Spleen (tissue), 7 donors: ENCODE measurements around the gene ESF1.

Experiments
- CTCF ChIP-seq, 11 experiments: fragments of 200-600 bp in 7 of 11; fragments of 450-650 bp in 4 of 11; sonication (generic) in 4 of 11; IDR thresholded peaks in 8 of 11; conservative IDR thresholded peaks in 3 of 11; 1 replicate in 7 of 11; 2 replicates in 4 of 11; pipeline versions ENCODE4 v1.4.0 to v1.8.0; 2016 to 2021; ENCODE audit warnings: antibody characterized with exemption in 11 of 11, inconsistent platforms in 4 of 11, mild to moderate bottlenecking in 1 of 11
- POLR2A ChIP-seq, 3 donors: fragments of 450-650 bp; IDR thresholded peaks; one replicate each; pipeline ENCODE4 v1.5.1; 2017; ENCODE audit warnings: antibody characterized with exemption in 3 of 3, mild to moderate bottlenecking in 1 of 3
- POLR2AphosphoS5 ChIP-seq, 3 donors: sonication (generic); formaldehyde crosslinking; IDR thresholded peaks; one replicate each; pipeline ENCODE4 v1.5.1; 2017; ENCODE audit warnings: antibody characterized with exemption in 3 of 3
- donor health status: DM: no; HTN: no; CAD: no; lungs with moderate emphysema.
- donor health status: DM: no; HTN: no; CAD: no.
- donor health status: DM: no; HTN: no; CAD: no.

GRCh38 chr20:13799974-13800373, 15.3 kb upstream of the ESF1 start:
- TF ChIP-seq CTCF (IDR thresholded peaks at IDR 0.05 in 8 of 11, conservative IDR thresholded peaks at IDR 0.05 in 3 of 11), result no peak
- TF ChIP-seq POLR2AphosphoS5 (IDR thresholded peaks at IDR 0.05), result no peak
- TF ChIP-seq POLR2A (IDR thresholded peaks at IDR 0.05), result no peak
